ENCODE data around the gene NRCAM. TPM values are rescaled to one million over a fixed set of nuclear protein-coding genes. Genes with fewer than 3 reads are reported as not detected.

The NRCAM gene
- total and polyA plus RNA-seq, 2 of the 8 experiments (the other 6 are each of a cell fraction or from before 2014, with no cell fraction given), result 2.7 to 3.8 TPM

- no peak for TF ChIP-seq ATF2 (IDR thresholded peaks at IDR 0.05; ENCODE audit: low read length)
- TF ChIP-seq SRF (IDR thresholded peaks at IDR 0.05; ENCODE audit: low read depth, low read length), result no peak
Measured at GRCh38 chr7:108430664-108431063, 25.6 kb downstream of the NRCAM start (continued).

All from H1 (cell line).